H1 (cell line): ENCODE measurements around the gene DYNLT3. TPM values are rescaled to one million over a fixed set of nuclear protein-coding genes. Genes with fewer than 3 reads are reported as not detected.

Experiments used
- KDM5A ChIP-seq: fragments of 200-600 bp; IDR thresholded peaks from 2 replicates; pipeline ENCODE4 v1.7.1; 2012; ENCODE audit warnings: mild to moderate bottlenecking, low read length, inconsistent platforms, mixed read lengths
- polyA plus RNA-seq, 7 experiments: library from polyadenylated mRNA; depleted of rRNA in 3 of 7; stranded (reverse) in 5 of 7; unstranded in 2 of 7; fragments of >200 nt in 5 of 7; fragments of 200-250 nt in 2 of 7; gene quantifications; 1 replicate in 5 of 7; 2 replicates in 1 of 7; 4 replicates in 1 of 7; pipeline versions ENCODE4 v1.2.1 to v1.2.3, GENCODE V29; 2011 to 2013; ENCODE audit warnings: missing spikeins in 2 of 7, mixed read lengths in 2 of 7
- total RNA-seq: library from RNA; stranded (reverse); fragmentation: NEBNext Ultra II Directional; extraction: Animal tissue kit (Norgen Biotek cat#: 25700); gene quantifications from 2 replicates; pipeline ENCODE4 v1.2.1, GENCODE V29; 2021

The DYNLT3 gene
- total and polyA plus RNA-seq, 2 of the 8 experiments (the other 6 are each of a cell fraction or from before 2014, with no cell fraction given) = 2.3 to 3.5 TPM

- TF ChIP-seq KDM5A = no peak
Measured at GRCh38 chrX:37817176-37817575, 30.2 kb downstream of the DYNLT3 start (continued).
